HUES48 (cell line): ENCODE data around the gene BRF1.

Experiments used
- H3K27ac ChIP-seq: one replicate; pipeline ENCODE4 v1.7.0; 2013; ENCODE audit warnings: low read depth, low read length, inconsistent platforms
- H3K27me3 ChIP-seq: 2 replicates; pipeline ENCODE4 v1.6.1; 2013; ENCODE audit warnings: mild to moderate bottlenecking, low read length; ENCODE audit not compliant: control insufficient read depth, insufficient read depth
- H3K36me3 ChIP-seq: 2 replicates; pipeline ENCODE4 v1.6.1; 2013; ENCODE audit warnings: low read length; ENCODE audit not compliant: control insufficient read depth, insufficient read depth
- H3K4me1 ChIP-seq: 2 replicates; pipeline ENCODE4 v1.6.1; 2013; ENCODE audit warnings: mild to moderate bottlenecking, low read length; ENCODE audit not compliant: control insufficient read depth, insufficient read depth
- H3K4me3 ChIP-seq: 2 replicates; pipeline ENCODE4 v1.5.1; 2013; ENCODE audit warnings: mild to moderate bottlenecking, low read depth, low read length
- H3K9ac ChIP-seq: 2 replicates; pipeline ENCODE4 v1.6.1; 2013; ENCODE audit warnings: mild to moderate bottlenecking, low read depth, low read length, moderate library complexity
- H3K9me3 ChIP-seq: 2 replicates; pipeline ENCODE4 v1.6.1; 2013; ENCODE audit warnings: low read length; ENCODE audit not compliant: control insufficient read depth, insufficient read depth

BRF1 gene

GRCh38 chr14:105300542-105301102 lies at the start of gene BRF1:
BRF1 (minus strand) TSS chr14:105301001; CDS start chr14:105300629, 372 bp downstream.
- peak within 1 kb of the TSS; percentile 78; the same call in 1 of the 2 replicates for H3K9ac ChIP-seq
- no peaks in the 10 kb centered on the region for H3K9me3 ChIP-seq
- H3K27ac ChIP-seq, result peak within 1 kb of the TSS; percentile 93
- H3K36me3 ChIP-seq, result no peaks in the 10 kb centered on the region
- H3K27me3 ChIP-seq, result peaks cover 11% of the 10 kb centered on the region
- peak within 1 kb of the TSS; percentile 89 for H3K4me3 ChIP-seq
- H3K4me1 ChIP-seq, result peaks cover 5% of the 10 kb centered on the region; the same call in 1 of the 2 replicates

GRCh38 chr14:105349992-105350391 lies 49.2 kb upstream of the BRF1 start:
- Histone ChIP-seq H3K27me3 (no peaks in the 10 kb centered on the region), H3K36me3 (0 out of 2 replicates have a peak, but pooled peaks cover 8% of the 10 kb centered on the region), H3K27ac (no peak overlapping the region), H3K9ac (no peak overlapping the region), H3K4me3 (no peak overlapping the region), H3K4me1 (peaks cover 5% of the 10 kb centered on the region), H3K9me3 (no peaks in the 10 kb centered on the region)

DNA sequence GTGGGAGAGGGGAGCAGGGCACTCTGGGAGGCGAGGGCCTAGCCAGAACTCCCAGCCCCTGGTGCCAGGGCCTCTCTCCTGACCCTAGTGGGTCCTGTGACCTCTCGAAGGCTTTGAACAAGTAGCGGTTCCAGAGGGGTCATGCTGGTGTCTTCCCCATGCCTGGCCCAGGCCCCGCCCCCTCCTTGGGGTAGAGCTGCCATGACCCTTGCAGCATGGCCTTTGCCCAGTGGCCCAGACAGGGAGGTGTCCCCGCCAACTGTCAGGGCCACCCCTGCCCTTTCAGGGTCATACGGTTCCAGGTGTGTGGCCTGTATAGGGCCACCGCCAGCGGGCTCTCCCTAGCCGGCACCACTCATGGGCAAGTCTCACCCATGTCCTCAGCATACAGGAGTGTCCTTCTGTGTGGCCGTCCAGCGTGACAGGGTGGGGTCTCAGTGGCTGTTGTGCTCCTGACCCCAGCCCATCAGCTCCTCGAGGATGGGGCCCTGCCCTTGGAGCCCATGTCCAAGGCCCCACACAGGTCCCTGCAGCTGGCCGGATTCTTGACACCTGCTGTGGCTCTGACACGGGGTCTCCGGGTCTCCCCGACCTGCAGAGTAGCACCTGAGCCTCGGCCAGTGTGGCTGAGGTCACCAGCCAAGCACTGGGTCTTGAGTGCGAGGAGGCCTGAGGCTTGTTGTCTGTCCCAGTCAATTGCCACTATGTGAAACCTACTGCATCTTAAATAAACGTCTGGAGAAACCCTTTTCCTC lies 48.3 kb upstream of the BRF1 start:
- no peak overlapping the region for H3K9ac ChIP-seq
- no peak overlapping the region for H3K27ac ChIP-seq
- H3K36me3 ChIP-seq, result no peaks in the 10 kb centered on the region
- no peaks in the 10 kb centered on the region for H3K9me3 ChIP-seq
- H3K4me3 ChIP-seq, result no peak overlapping the region
- H3K27me3 ChIP-seq, result no peaks in the 10 kb centered on the region
- H3K4me1 ChIP-seq, result peaks cover 5% of the 10 kb centered on the region

DNA sequence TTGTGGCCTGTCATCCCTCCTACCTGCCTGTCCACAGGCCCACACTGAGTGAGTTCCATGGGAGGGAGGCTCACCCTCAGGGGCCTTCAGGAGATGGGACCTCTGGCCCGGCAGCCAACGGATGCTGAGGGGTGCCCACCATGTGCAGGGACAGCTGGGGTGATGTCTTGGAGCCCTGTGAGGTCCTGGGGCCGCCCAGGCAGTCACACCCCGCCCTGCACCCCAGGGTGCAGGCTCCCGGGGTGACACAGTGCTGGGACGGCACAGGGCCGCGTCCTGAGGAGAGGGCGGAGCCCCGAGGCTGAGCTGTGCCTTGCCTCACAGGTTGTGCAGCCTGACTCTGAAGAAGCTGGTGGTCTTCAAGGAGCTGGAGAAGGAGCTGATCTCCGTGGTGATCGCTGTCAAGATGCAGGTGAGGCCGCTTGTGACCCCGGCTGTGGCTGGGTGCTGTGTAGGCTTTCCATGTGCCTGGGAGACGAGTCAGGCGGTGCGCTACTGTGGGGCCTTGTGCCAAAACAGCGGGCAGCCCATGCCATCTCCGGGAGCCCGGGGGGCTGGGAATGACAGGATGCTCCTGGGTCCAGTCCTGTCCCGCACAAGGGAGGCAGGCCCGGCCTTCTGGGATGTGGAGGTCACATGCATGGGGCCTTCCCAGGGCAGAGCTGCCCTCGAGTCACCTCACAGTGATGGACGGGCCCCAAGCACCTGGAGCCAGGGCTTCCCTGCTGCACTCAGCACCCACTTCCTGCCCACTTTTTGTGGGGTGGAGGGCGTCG lies 47.6 kb upstream of the BRF1 start:
- H3K36me3 ChIP-seq, result no peaks in the 10 kb centered on the region
- no peak overlapping the region for H3K9ac ChIP-seq
- peaks cover 5% of the 10 kb centered on the region for H3K4me1 ChIP-seq
- H3K27ac ChIP-seq, result no peak overlapping the region
- no peaks in the 10 kb centered on the region for H3K27me3 ChIP-seq
- H3K9me3 ChIP-seq, result no peaks in the 10 kb centered on the region
- H3K4me3 ChIP-seq, result no peak overlapping the region

DNA sequence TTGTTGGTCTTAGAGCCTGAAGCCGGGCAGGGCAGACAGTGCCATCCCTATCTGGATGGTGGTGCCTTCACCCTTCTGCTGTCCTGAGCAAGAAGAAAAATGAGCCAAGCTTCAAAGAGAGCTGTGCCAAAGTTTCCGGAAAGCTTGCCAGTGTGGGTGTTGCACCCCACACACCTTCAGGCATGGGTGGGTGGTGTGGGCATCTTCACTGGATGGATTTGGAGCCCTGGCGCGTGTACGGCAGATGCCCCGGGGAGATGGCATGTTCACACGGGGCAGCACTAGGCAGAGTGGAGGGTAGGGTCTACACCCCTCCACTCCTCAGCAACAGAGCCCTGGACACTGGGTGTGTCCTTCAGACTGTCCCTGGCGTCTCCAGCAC lies 46.8 kb upstream of the BRF1 start:
- Histone ChIP-seq H3K9ac (no peak overlapping the region), H3K4me3 (no peak overlapping the region), H3K27ac (no peak overlapping the region), H3K9me3 (no peaks in the 10 kb centered on the region), H3K27me3 (no peaks in the 10 kb centered on the region), H3K4me1 (peaks cover 8% of the 10 kb centered on the region), H3K36me3 (no peaks in the 10 kb centered on the region)

GRCh38 chr14:105346876-105347586 lies 46.2 kb upstream of the BRF1 start:
- Histone ChIP-seq H3K27me3 (no peaks in the 10 kb centered on the region), H3K4me1 (peaks cover 7% of the 10 kb centered on the region), H3K9me3 (no peaks in the 10 kb centered on the region), H3K36me3 (no peaks in the 10 kb centered on the region), H3K9ac (no peak overlapping the region), H3K4me3 (no peak overlapping the region), H3K27ac (no peak overlapping the region)

DNA sequence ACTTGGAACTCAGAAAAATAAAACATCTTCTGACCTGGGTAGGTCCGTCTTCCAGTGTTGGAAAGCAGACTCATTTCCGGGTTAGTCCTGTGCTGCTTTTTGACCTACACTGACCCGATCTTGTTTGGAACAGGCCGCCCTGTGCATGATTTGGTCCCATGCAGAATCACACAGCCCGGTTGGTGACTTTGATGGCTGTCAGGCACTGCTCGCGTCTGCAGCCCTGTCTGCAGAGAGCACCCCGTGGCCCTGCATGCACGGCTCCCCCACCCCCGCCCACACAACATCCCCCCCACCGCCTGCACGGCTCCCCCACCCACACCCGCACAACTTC lies 45.4 kb upstream of the BRF1 start:
- Histone ChIP-seq H3K4me1 (0 out of 2 replicates have a peak, but pooled peaks cover 3% of the 10 kb centered on the region), H3K4me3 (no peak overlapping the region), H3K27ac (no peak overlapping the region), H3K27me3 (no peaks in the 10 kb centered on the region), H3K9me3 (no peaks in the 10 kb centered on the region), H3K9ac (no peak overlapping the region), H3K36me3 (no peaks in the 10 kb centered on the region)

GRCh38 chr14:105343194-105343593 lies 42.4 kb upstream of the BRF1 start:
- Histone ChIP-seq H3K27me3 (no peaks in the 10 kb centered on the region), H3K4me1 (0 out of 2 replicates have a peak, but pooled peaks cover 3% of the 10 kb centered on the region), H3K27ac (no peak overlapping the region), H3K4me3 (no peak overlapping the region), H3K9me3 (no peaks in the 10 kb centered on the region), H3K9ac (no peak overlapping the region), H3K36me3 (no peaks in the 10 kb centered on the region)

GRCh38 chr14:105340821-105341733 lies 40.3 kb upstream of the BRF1 start:
- H3K9me3 ChIP-seq, result no peaks in the 10 kb centered on the region
- H3K36me3 ChIP-seq, result peaks cover 4% of the 10 kb centered on the region; the same call in 1 of the 2 replicates
- no peak overlapping the region for H3K27ac ChIP-seq
- 0 out of 2 replicates have a peak, but pooled peaks cover 3% of the 10 kb centered on the region for H3K4me1 ChIP-seq
- no peaks in the 10 kb centered on the region for H3K27me3 ChIP-seq
- H3K9ac ChIP-seq, result no peak overlapping the region
- H3K4me3 ChIP-seq, result no peak overlapping the region
